Suprapubic skin (tissue), 4 donors: ENCODE data around the gene MEAK7. TPM values are rescaled to one million over a fixed set of nuclear protein-coding genes. Genes with fewer than 3 reads are reported as not detected.

Source experiments
- DNase-seq, 2 donors: peaks; one replicate each; pipeline ENCODE4 v3.0.0-alpha.2; 2019; ENCODE audit warnings: low spot score in 2 of 2
- H3K27ac ChIP-seq: fragments of 200-600 bp; sonication (generic); one replicate; pipeline ENCODE4 v1.5.1; 2019
- H3K27me3 ChIP-seq: fragments of 200-600 bp; sonication (generic); one replicate; pipeline ENCODE4 v1.5.1; 2019
- H3K36me3 ChIP-seq: fragments of 200-600 bp; sonication (generic); one replicate; pipeline ENCODE4 v1.5.1; 2019
- H3K4me1 ChIP-seq: fragments of 200-600 bp; sonication (generic); one replicate; pipeline ENCODE4 v1.5.1; 2019
- H3K4me3 ChIP-seq: fragments of 200-600 bp; sonication (generic); one replicate; pipeline ENCODE4 v1.5.1; 2019; ENCODE audit warnings: mild to moderate bottlenecking
- H3K9me3 ChIP-seq: fragments of 200-600 bp; sonication (generic); one replicate; pipeline ENCODE4 v1.5.1; 2019
- CTCF ChIP-seq, 2 donors: fragments of 200-600 bp in 1 of 2; fragments of 450-650 bp in 1 of 2; sonication (generic) in 1 of 2; IDR thresholded peaks; one replicate each; pipeline ENCODE4 v1.5.1; 2016 to 2019; ENCODE audit warnings: antibody characterized with exemption in 2 of 2, mild to moderate bottlenecking in 1 of 2, moderate library complexity in 1 of 2
- EP300 ChIP-seq: sonication (generic); formaldehyde crosslinking; IDR thresholded peaks from one replicate; pipeline ENCODE4 v1.6.1; 2017; ENCODE audit warnings: antibody characterized with exemption
- POLR2A ChIP-seq, 2 donors: fragments of 450-650 bp; IDR thresholded peaks; one replicate each; pipeline ENCODE4 v1.6.1; 2017; ENCODE audit warnings: antibody characterized with exemption in 2 of 2, mild to moderate bottlenecking in 2 of 2, moderate library complexity in 2 of 2
- POLR2AphosphoS5 ChIP-seq, 3 donors: sonication (generic); formaldehyde crosslinking; IDR thresholded peaks; one replicate each; pipeline ENCODE4 v1.6.1; 2017; ENCODE audit warnings: antibody characterized with exemption in 3 of 3
- WGBS: methylation state at CpG from one replicate; pipeline ENCODE4 v1.1.5; 2018; 5-methylcytosine and 5-hydroxymethylcytosine counted together
- total RNA-seq, 4 donors: library from RNA; depleted of rRNA; stranded (reverse); fragments of >200 nt; gene quantifications; one replicate each; pipeline ENCODE4 v1.1.0, GENCODE V29; 2016

The MEAK7 gene
- total RNA-seq, 4 donors from 2014 or later, result 9.2 to 17.9 (median 13.6) TPM

- Histone ChIP-seq H3K36me3 (peaks cover 21% of the 10 kb centered on the region), H3K4me3 (no peak overlapping the region), H3K9me3 (no peaks in the 10 kb centered on the region), H3K27ac (no peak overlapping the region), H3K27me3 (no peaks in the 10 kb centered on the region), H3K4me1 (no peaks in the 10 kb centered on the region)
- 79% methylated on average over 6 of the region's 6 CpGs for WGBS
- no peak for TF ChIP-seq POLR2AphosphoS5 (IDR thresholded peaks at IDR 0.05)
- TF ChIP-seq POLR2A (IDR thresholded peaks at IDR 0.05), result no peak
- peak in 1 of 2 donors; percentile 21 for DNase-seq
These were observed 40.3 kb downstream of the MEAK7 start for GRCh38 chr16:84464116-84464515.

GRCh38 chr16:84463221-84463620 is 41.2 kb downstream of the MEAK7 start:
- Histone ChIP-seq H3K27me3 (no peaks in the 10 kb centered on the region), H3K9me3 (no peaks in the 10 kb centered on the region), H3K4me3 (no peak overlapping the region), H3K4me1 (no peaks in the 10 kb centered on the region), H3K36me3 (peaks cover 20% of the 10 kb centered on the region), H3K27ac (no peak overlapping the region)
- peak in 1 of 2 donors; percentile 54 for DNase-seq
- no peak for TF ChIP-seq POLR2A (IDR thresholded peaks at IDR 0.05)
- WGBS, result 68% methylated on average over 7 of the region's 7 CpGs

- Histone ChIP-seq H3K36me3 (peaks cover 13% of the 10 kb centered on the region), H3K27me3 (no peaks in the 10 kb centered on the region), H3K4me3 (no peak overlapping the region), H3K27ac (no peak overlapping the region), H3K9me3 (no peaks in the 10 kb centered on the region), H3K4me1 (no peaks in the 10 kb centered on the region)
- peak in 1 of 2 donors; percentile 45 for DNase-seq
- TF ChIP-seq CTCF (IDR thresholded peaks at IDR 0.05) (no peak), POLR2AphosphoS5 (IDR thresholded peaks at IDR 0.05) (no peak), EP300 (no peak), POLR2A (IDR thresholded peaks at IDR 0.05) (no peak)
- whole genome bisulfite sequencing, result 54% methylated on average over 16 of the region's 24 CpGs
These were observed 41.9 kb downstream of the MEAK7 start for GRCh38 chr16:84462296-84463210.

- TF ChIP-seq POLR2AphosphoS5 (IDR thresholded peaks at IDR 0.05), result no peak
- TF ChIP-seq POLR2A (IDR thresholded peaks at IDR 0.05), result no peak
- no peak for TF ChIP-seq EP300
- TF ChIP-seq CTCF (IDR thresholded peaks at IDR 0.05), result no peak
- Histone ChIP-seq H3K9me3 (no peaks in the 10 kb centered on the region), H3K27ac (no peak overlapping the region), H3K4me3 (no peak overlapping the region), H3K36me3 (peaks cover 8% of the 10 kb centered on the region), H3K27me3 (no peaks in the 10 kb centered on the region), H3K4me1 (no peaks in the 10 kb centered on the region)
- DNase-seq, result peak in 1 of 2 donors; percentile 70
- 91% methylated on average over 30 of the region's 30 CpGs for WGBS
These were observed 42.8 kb downstream of the MEAK7 start for GRCh38 chr16:84461413-84462295.

- WGBS, result 73% methylated on average over 5 of the region's 8 CpGs
- Histone ChIP-seq H3K36me3 (peaks cover 8% of the 10 kb centered on the region), H3K27ac (no peak overlapping the region), H3K4me3 (no peak overlapping the region), H3K4me1 (no peaks in the 10 kb centered on the region), H3K9me3 (no peaks in the 10 kb centered on the region), H3K27me3 (no peaks in the 10 kb centered on the region)
- TF ChIP-seq POLR2AphosphoS5 (IDR thresholded peaks at IDR 0.05) (no peak), POLR2A (IDR thresholded peaks at IDR 0.05) (no peak), EP300 (no peak), CTCF (IDR thresholded peaks at IDR 0.05) (no peak)
- DNase-seq, result peak in 1 of 2 donors; percentile 50
These were observed 43.4 kb downstream of the MEAK7 start for GRCh38 chr16:84461029-84461412.
